MM.1S (cell line): ENCODE results near the gene EPSTI1.

ENCODE experiments used
- EZH2 ChIP-seq: fragments of 300-600 bp; sonication (generic); optimal IDR thresholded peaks from 2 replicates; pipeline ENCODE3; 2017; ENCODE audit warnings: low read depth, mild to moderate bottlenecking, antibody characterized with exemption, low read length, mixed read lengths
- TF ChIP-seq, protein P1 (sequence below): fragments of 300-600 bp; sonication (generic); IDR thresholded peaks from 2 replicates; pipeline ENCODE4 v1.5.1; 2016; ENCODE audit warnings: antibody characterized with exemption, low read length, mixed read lengths

DNA sequence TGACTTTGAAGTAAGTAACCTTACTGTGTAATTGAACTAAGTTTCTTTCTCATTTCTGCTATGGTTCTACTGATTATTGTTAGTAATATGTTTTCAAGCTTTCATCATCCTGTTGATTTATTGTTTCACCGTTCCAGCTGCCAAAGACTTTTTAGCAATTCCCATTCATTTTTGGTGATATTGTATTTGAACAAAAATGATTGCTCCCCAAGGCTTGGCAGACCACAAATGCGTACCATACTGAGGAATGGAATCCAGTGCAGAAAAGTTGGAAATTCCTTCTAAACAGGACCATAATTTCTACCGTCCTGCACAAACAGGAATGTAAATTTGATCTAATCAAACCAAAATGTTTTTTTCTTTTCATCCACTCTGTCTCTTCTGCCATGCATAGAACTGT, 10.7 kb downstream of the EPSTI1 start:
- TF ChIP-seq, protein P1, sequence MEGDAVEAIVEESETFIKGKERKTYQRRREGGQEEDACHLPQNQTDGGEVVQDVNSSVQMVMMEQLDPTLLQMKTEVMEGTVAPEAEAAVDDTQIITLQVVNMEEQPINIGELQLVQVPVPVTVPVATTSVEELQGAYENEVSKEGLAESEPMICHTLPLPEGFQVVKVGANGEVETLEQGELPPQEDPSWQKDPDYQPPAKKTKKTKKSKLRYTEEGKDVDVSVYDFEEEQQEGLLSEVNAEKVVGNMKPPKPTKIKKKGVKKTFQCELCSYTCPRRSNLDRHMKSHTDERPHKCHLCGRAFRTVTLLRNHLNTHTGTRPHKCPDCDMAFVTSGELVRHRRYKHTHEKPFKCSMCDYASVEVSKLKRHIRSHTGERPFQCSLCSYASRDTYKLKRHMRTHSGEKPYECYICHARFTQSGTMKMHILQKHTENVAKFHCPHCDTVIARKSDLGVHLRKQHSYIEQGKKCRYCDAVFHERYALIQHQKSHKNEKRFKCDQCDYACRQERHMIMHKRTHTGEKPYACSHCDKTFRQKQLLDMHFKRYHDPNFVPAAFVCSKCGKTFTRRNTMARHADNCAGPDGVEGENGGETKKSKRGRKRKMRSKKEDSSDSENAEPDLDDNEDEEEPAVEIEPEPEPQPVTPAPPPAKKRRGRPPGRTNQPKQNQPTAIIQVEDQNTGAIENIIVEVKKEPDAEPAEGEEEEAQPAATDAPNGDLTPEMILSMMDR: no peak
- TF ChIP-seq EZH2: no peak
